Measurements from ENCODE around the gene EFCAB11.

The EFCAB11 gene

GRCh38 chr14:89810101-89810500, 144.4 kb downstream of the EFCAB11 start:
- no peak overlapping the region for H3K4me3 ChIP-seq (ENCODE audit: low read depth, low read length, poor library complexity, severe bottlenecking)
- no peak overlapping the region for H3K9ac ChIP-seq (ENCODE audit: low read length)
- H3K27me3 ChIP-seq (ENCODE audit: insufficient read depth, low read length): 0 out of 2 replicates have a peak, but pooled peaks cover 7% of the 10 kb centered on the region
- no peaks in the 10 kb centered on the region for H3K36me3 ChIP-seq (ENCODE audit: insufficient read depth, low read length)
- no peak overlapping the region for H3K4me2 ChIP-seq (ENCODE audit: low read length)
- H3K4me1 ChIP-seq (ENCODE audit: insufficient read depth, low read length, severe bottlenecking): no peaks in the 10 kb centered on the region
- H3K27ac ChIP-seq (ENCODE audit: low read depth, low read length, poor library complexity, severe bottlenecking): no peak overlapping the region
- H3K9me3 ChIP-seq (ENCODE audit: low read length): no peaks in the 10 kb centered on the region
- no peaks in the 10 kb centered on the region for H3F3A ChIP-seq (ENCODE audit: insufficient read depth, low read length)
- no peaks in the 10 kb centered on the region for H4K20me1 ChIP-seq (ENCODE audit: insufficient read depth, low read length)
- no peaks in the 10 kb centered on the region for H3K79me2 ChIP-seq (ENCODE audit: insufficient read depth, low read length)
- no peaks in the 10 kb centered on the region for H3K9me2 ChIP-seq (ENCODE audit: low read depth, low read length)
- TF ChIP-seq EZH2 (IDR thresholded peaks at IDR 0.05; ENCODE audit: borderline replicate concordance, low read length) (no peak), CTCF (IDR thresholded peaks at IDR 0.05; ENCODE audit: low read length) (no peak)
- no peak overlapping the region for H2AFZ ChIP-seq (ENCODE audit: low read length)

GRCh38 chr14:89807892-89808291, 146.6 kb downstream of the EFCAB11 start:
- H3K4me3 ChIP-seq (ENCODE audit: low read depth, low read length, poor library complexity, severe bottlenecking): no peak overlapping the region

GRCh38 chr14:89807151-89807550, 147.4 kb downstream of the EFCAB11 start:
- Histone ChIP-seq H3K27me3 (ENCODE audit: insufficient read depth, low read length) (0 out of 2 replicates have a peak, but pooled peaks cover 7% of the 10 kb centered on the region), H3K4me1 (ENCODE audit: insufficient read depth, low read length, severe bottlenecking) (no peaks in the 10 kb centered on the region), H3K36me3 (ENCODE audit: insufficient read depth, low read length) (no peaks in the 10 kb centered on the region), H3K27ac (ENCODE audit: low read depth, low read length, poor library complexity, severe bottlenecking) (no peak overlapping the region), H3K9ac (ENCODE audit: low read length) (no peak overlapping the region), H3K4me2 (ENCODE audit: low read length) (no peak overlapping the region), H3K79me2 (ENCODE audit: insufficient read depth, low read length) (no peaks in the 10 kb centered on the region), H3K4me3 (ENCODE audit: low read depth, low read length, poor library complexity, severe bottlenecking) (no peak overlapping the region), H2AFZ (ENCODE audit: low read length) (no peak overlapping the region), H4K20me1 (ENCODE audit: insufficient read depth, low read length) (no peaks in the 10 kb centered on the region), H3K9me3 (ENCODE audit: low read length) (no peaks in the 10 kb centered on the region), H3K9me2 (ENCODE audit: low read depth, low read length) (no peaks in the 10 kb centered on the region), H3F3A (ENCODE audit: insufficient read depth, low read length) (no peaks in the 10 kb centered on the region)
- TF ChIP-seq CTCF (IDR thresholded peaks at IDR 0.05; ENCODE audit: low read length) (no peak), EZH2 (IDR thresholded peaks at IDR 0.05; ENCODE audit: borderline replicate concordance, low read length) (no peak)

More at GRCh38 chr14:89807892-89808291, 146.6 kb downstream of the EFCAB11 start:
- Histone ChIP-seq H3K79me2 (ENCODE audit: insufficient read depth, low read length) (no peaks in the 10 kb centered on the region), H3K4me2 (ENCODE audit: low read length) (no peak overlapping the region), H2AFZ (ENCODE audit: low read length) (no peak overlapping the region), H3K9me2 (ENCODE audit: low read depth, low read length) (no peaks in the 10 kb centered on the region), H3K27ac (ENCODE audit: low read depth, low read length, poor library complexity, severe bottlenecking) (no peak overlapping the region), H3K9ac (ENCODE audit: low read length) (no peak overlapping the region), H4K20me1 (ENCODE audit: insufficient read depth, low read length) (no peaks in the 10 kb centered on the region), H3K36me3 (ENCODE audit: insufficient read depth, low read length) (no peaks in the 10 kb centered on the region), H3K27me3 (ENCODE audit: insufficient read depth, low read length) (0 out of 2 replicates have a peak, but pooled peaks cover 7% of the 10 kb centered on the region), H3K9me3 (ENCODE audit: low read length) (no peaks in the 10 kb centered on the region), H3F3A (ENCODE audit: insufficient read depth, low read length) (no peaks in the 10 kb centered on the region), H3K4me1 (ENCODE audit: insufficient read depth, low read length, severe bottlenecking) (no peaks in the 10 kb centered on the region)
- TF ChIP-seq EZH2 (IDR thresholded peaks at IDR 0.05; ENCODE audit: borderline replicate concordance, low read length) (no peak), CTCF (IDR thresholded peaks at IDR 0.05; ENCODE audit: low read length) (no peak)
